Gastrocnemius medialis (tissue), 4 donors: Measurements from ENCODE around the gene PRKAA1.

Experiments used
- POLR2A ChIP-seq, 2 donors: fragments of 450-650 bp; IDR thresholded peaks; one replicate each; pipeline ENCODE4 v1.6.1; 2017; ENCODE audit warnings: antibody characterized with exemption in 2 of 2, mild to moderate bottlenecking in 2 of 2, moderate library complexity in 2 of 2
- TF ChIP-seq, protein P1 (sequence below), 5 experiments: fragments of 450-650 bp in 3 of 5; fragments of 200-600 bp in 2 of 5; sonication (generic) in 2 of 5; IDR thresholded peaks in 4 of 5; conservative IDR thresholded peaks in 1 of 5; 1 replicate in 4 of 5; 2 replicates in 1 of 5; pipeline ENCODE4 v1.5.1; 2016 to 2019; ENCODE audit warnings: antibody characterized with exemption in 5 of 5, mild to moderate bottlenecking in 3 of 5, moderate library complexity in 3 of 5

DNA sequence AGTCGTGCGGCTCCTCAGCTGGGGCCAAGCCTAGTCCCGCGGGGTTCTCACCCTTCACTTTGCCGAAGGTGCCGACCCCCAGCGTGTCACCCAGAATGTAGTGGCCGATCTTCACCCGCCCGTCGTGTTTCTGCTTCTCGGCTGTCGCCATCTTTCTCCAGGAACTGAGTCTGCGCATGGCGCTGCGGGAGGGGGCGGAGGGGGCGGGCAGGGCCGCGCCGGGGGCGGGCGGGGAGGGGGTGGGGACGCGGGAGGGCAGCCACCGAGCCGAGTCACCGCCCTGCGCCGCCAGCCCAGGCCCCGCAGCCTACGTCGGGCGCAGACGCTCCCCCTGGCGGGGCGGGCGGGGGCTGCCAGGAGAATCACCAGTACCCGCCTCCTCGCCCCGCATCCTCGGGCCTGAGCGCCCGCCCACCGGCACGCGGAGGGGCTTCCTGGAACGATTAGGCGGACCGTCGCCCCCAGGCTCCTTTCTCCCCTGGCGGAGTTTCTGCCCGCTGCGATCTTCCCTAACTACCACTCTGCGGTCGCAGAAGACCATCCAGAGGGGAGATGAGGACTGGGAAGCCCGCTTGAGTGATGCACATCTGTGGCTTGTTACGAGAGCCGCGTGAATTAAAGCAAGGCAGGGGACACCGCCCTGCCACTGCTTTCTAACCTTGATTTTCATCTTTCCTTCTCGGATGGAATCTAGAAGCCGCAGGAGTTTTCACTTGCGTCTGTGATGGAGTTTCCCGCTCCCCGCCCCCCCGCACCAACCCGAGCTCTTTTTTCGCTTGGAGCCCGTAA lies at the start of gene PRKAA1:
- TF ChIP-seq, protein P1, sequence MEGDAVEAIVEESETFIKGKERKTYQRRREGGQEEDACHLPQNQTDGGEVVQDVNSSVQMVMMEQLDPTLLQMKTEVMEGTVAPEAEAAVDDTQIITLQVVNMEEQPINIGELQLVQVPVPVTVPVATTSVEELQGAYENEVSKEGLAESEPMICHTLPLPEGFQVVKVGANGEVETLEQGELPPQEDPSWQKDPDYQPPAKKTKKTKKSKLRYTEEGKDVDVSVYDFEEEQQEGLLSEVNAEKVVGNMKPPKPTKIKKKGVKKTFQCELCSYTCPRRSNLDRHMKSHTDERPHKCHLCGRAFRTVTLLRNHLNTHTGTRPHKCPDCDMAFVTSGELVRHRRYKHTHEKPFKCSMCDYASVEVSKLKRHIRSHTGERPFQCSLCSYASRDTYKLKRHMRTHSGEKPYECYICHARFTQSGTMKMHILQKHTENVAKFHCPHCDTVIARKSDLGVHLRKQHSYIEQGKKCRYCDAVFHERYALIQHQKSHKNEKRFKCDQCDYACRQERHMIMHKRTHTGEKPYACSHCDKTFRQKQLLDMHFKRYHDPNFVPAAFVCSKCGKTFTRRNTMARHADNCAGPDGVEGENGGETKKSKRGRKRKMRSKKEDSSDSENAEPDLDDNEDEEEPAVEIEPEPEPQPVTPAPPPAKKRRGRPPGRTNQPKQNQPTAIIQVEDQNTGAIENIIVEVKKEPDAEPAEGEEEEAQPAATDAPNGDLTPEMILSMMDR (IDR thresholded peaks at IDR 0.05 in 4 of 5, conservative IDR thresholded peaks at IDR 0.05 in 1 of 5) = peak; percentile 27 to 86 (median 68)
- peak; percentile 41 to 57 for TF ChIP-seq POLR2A (IDR thresholded peaks at IDR 0.05)
